ENCODE measurements around the gene LSAMP.

Gene LSAMP

GRCh38 chr3:116033516-116033915 is 411.8 kb downstream of the LSAMP start:
- no peak overlapping the region for H3K4me2 ChIP-seq (ENCODE audit: low read length)

GRCh38 chr3:116032176-116032575 is 413.1 kb downstream of the LSAMP start:
- Histone ChIP-seq H3K27ac (ENCODE audit: low read length) (no peak overlapping the region), H3K9me3 (ENCODE audit: insufficient read depth, low read length) (no peaks in the 10 kb centered on the region), H3K36me3 (replicated peaks; ENCODE audit: low read depth, low read length) (no peaks in the 10 kb centered on the region), H3K9ac (ENCODE audit: low read length) (no peak overlapping the region), H3K4me3 (ENCODE audit: low read length) (no peak overlapping the region), H3K4me1 (ENCODE audit: low read length) (peaks cover 21% of the 10 kb centered on the region), H3K27me3 (ENCODE audit: low read depth, low read length) (0 out of 2 replicates have a peak, but pooled peaks cover 2% of the 10 kb centered on the region), H2AFZ (ENCODE audit: low read depth, low read length) (no peak overlapping the region), H4K20me1 (ENCODE audit: insufficient read depth, low read length) (no peaks in the 10 kb centered on the region), H3K79me2 (ENCODE audit: low read length) (no peaks in the 10 kb centered on the region), H3K4me2 (ENCODE audit: low read length) (no peak overlapping the region)
- TF ChIP-seq EZH2phosphoT487 (IDR thresholded peaks at IDR 0.05; ENCODE audit: low read depth): no peak
- TF ChIP-seq CTCF (IDR thresholded peaks at IDR 0.05; ENCODE audit: low read depth, low read length): no peak

More at GRCh38 chr3:116033516-116033915, 411.8 kb downstream of the LSAMP start:
- Histone ChIP-seq H3K27me3 (ENCODE audit: low read depth, low read length) (0 out of 2 replicates have a peak, but pooled peaks cover 2% of the 10 kb centered on the region), H3K9me3 (ENCODE audit: insufficient read depth, low read length) (no peaks in the 10 kb centered on the region), H3K4me1 (ENCODE audit: low read length) (peaks cover 34% of the 10 kb centered on the region), H3K9ac (ENCODE audit: low read length) (no peak overlapping the region), H3K79me2 (ENCODE audit: low read length) (no peaks in the 10 kb centered on the region), H3K4me3 (ENCODE audit: low read length) (no peak overlapping the region), H4K20me1 (ENCODE audit: insufficient read depth, low read length) (no peaks in the 10 kb centered on the region), H3K27ac (ENCODE audit: low read length) (no peak overlapping the region), H3K36me3 (replicated peaks; ENCODE audit: low read depth, low read length) (no peaks in the 10 kb centered on the region), H2AFZ (ENCODE audit: low read depth, low read length) (no peak overlapping the region)
- TF ChIP-seq EZH2phosphoT487 (IDR thresholded peaks at IDR 0.05; ENCODE audit: low read depth): no peak
- no peak for TF ChIP-seq CTCF (IDR thresholded peaks at IDR 0.05; ENCODE audit: low read depth, low read length)

- H3K79me2 ChIP-seq (ENCODE audit: low read length): no peaks in the 10 kb centered on the region
- no peaks in the 10 kb centered on the region for H4K20me1 ChIP-seq (ENCODE audit: insufficient read depth, low read length)
- TF ChIP-seq EZH2phosphoT487 (IDR thresholded peaks at IDR 0.05; ENCODE audit: low read depth): no peak
- TF ChIP-seq CTCF (IDR thresholded peaks at IDR 0.05; ENCODE audit: low read depth, low read length): no peak
- H3K4me1 ChIP-seq (ENCODE audit: low read length): peaks cover 3% of the 10 kb centered on the region
- H3K4me3 ChIP-seq (ENCODE audit: low read length): no peak overlapping the region
- no peak overlapping the region for H3K9ac ChIP-seq (ENCODE audit: low read length)
- no peaks in the 10 kb centered on the region for H3K9me3 ChIP-seq (ENCODE audit: insufficient read depth, low read length)
- no peak overlapping the region for H3K27ac ChIP-seq (ENCODE audit: low read length)
- H3K4me2 ChIP-seq (ENCODE audit: low read length): no peak overlapping the region
- H3K27me3 ChIP-seq (ENCODE audit: low read depth, low read length): no peaks in the 10 kb centered on the region
- H2AFZ ChIP-seq (ENCODE audit: low read depth, low read length): no peak overlapping the region
- H3K36me3 ChIP-seq (replicated peaks; ENCODE audit: low read depth, low read length): no peaks in the 10 kb centered on the region
These were observed 415.0 kb downstream of the LSAMP start for GRCh38 chr3:116030131-116030850.

- Histone ChIP-seq H3K27ac (ENCODE audit: low read length) (no peak overlapping the region), H3K27me3 (ENCODE audit: low read depth, low read length) (no peaks in the 10 kb centered on the region), H2AFZ (ENCODE audit: low read depth, low read length) (no peak overlapping the region), H3K79me2 (ENCODE audit: low read length) (no peaks in the 10 kb centered on the region), H3K4me3 (ENCODE audit: low read length) (no peak overlapping the region), H3K9ac (ENCODE audit: low read length) (no peak overlapping the region), H3K4me2 (ENCODE audit: low read length) (no peak overlapping the region), H4K20me1 (ENCODE audit: insufficient read depth, low read length) (no peaks in the 10 kb centered on the region), H3K9me3 (ENCODE audit: insufficient read depth, low read length) (no peaks in the 10 kb centered on the region), H3K4me1 (ENCODE audit: low read length) (peaks cover 5% of the 10 kb centered on the region; the same call in 1 of the 2 replicates), H3K36me3 (replicated peaks; ENCODE audit: low read depth, low read length) (no peaks in the 10 kb centered on the region)
- TF ChIP-seq CTCF (IDR thresholded peaks at IDR 0.05; ENCODE audit: low read depth, low read length) (no peak), EZH2phosphoT487 (IDR thresholded peaks at IDR 0.05; ENCODE audit: low read depth) (no peak)
These were observed 416.0 kb downstream of the LSAMP start for GRCh38 chr3:116029266-116029665.
